DND-41 (cell line): ENCODE measurements around the gene TCF12.

ENCODE experiments used
- EZH2 ChIP-seq: IDR thresholded peaks from 3 replicates; pipeline ENCODE4 v1.6.1; 2012; ENCODE audit warnings: borderline replicate concordance, low read depth, mild to moderate bottlenecking, moderate library complexity, low read length, inconsistent platforms; ENCODE audit not compliant: severe bottlenecking
- TF ChIP-seq, protein P1 (sequence below): IDR thresholded peaks from 2 replicates; pipeline ENCODE4 v1.5.1; 2012; ENCODE audit warnings: borderline replicate concordance, low read length, moderate library complexity, mild to moderate bottlenecking; ENCODE audit not compliant: poor library complexity, severe bottlenecking; ENCODE audit errors: extremely low read depth

DNA sequence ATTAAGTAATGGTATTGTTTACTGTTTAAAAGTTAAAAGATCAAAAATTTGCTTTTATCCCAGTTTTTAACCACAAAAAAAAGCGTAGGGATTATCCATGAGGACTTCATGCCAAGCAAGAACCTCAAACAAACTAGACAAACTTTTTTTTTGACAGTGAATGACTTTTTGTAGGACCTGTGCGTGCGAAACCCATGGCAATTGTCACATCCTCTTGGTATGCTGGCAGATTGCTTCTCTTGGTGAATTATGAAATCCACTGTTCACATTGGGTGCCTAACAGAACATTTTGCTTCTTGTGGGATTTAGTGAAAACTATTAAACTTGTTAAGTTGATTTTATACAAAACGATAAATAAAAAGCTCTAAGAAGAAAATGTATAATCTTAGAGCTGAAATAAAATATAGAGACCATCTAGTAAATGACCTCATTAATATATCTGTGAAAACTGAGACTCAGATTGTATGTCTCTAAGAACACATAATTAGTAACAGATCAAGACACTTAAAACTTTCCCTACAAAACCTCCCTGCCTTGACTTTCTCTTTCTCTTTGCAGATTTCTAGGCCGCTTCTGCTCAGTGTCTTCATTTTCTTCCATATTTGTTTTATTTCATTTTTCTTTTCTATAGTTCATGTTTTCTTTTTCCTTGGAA, 370.6 kb downstream of the TCF12 start:
- TF ChIP-seq, protein P1, sequence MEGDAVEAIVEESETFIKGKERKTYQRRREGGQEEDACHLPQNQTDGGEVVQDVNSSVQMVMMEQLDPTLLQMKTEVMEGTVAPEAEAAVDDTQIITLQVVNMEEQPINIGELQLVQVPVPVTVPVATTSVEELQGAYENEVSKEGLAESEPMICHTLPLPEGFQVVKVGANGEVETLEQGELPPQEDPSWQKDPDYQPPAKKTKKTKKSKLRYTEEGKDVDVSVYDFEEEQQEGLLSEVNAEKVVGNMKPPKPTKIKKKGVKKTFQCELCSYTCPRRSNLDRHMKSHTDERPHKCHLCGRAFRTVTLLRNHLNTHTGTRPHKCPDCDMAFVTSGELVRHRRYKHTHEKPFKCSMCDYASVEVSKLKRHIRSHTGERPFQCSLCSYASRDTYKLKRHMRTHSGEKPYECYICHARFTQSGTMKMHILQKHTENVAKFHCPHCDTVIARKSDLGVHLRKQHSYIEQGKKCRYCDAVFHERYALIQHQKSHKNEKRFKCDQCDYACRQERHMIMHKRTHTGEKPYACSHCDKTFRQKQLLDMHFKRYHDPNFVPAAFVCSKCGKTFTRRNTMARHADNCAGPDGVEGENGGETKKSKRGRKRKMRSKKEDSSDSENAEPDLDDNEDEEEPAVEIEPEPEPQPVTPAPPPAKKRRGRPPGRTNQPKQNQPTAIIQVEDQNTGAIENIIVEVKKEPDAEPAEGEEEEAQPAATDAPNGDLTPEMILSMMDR: no peak
- TF ChIP-seq EZH2: no peak
